ENCODE measurements around the gene DNAH2.

The DNAH2 gene

GRCh38 chr17:7818746-7819645, 101.5 kb downstream of the DNAH2 start:
- no peak for DNase-seq (ENCODE audit: low spot score)

DNA sequence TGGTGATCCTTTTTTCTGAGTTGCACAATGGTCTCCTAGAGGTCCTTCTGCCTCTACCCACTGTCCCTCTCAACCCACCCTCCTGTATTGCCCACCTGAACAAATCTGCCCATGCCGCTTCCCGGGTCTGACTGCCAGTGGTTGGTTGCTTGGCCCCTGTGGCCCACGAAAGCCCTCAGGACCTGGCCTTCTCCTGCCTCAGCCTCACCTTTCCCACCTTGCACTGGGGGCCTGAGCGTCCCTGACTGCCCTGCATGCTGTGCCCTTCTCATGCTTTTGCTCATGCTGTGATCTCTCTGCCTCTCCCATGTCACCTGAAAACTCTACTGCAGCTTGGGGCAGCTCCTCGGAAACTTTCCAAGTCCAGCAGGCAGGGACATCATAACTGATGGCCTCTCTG, 102.7 kb downstream of the DNAH2 start:
- DNase-seq (ENCODE audit: low spot score): no peak

DNA sequence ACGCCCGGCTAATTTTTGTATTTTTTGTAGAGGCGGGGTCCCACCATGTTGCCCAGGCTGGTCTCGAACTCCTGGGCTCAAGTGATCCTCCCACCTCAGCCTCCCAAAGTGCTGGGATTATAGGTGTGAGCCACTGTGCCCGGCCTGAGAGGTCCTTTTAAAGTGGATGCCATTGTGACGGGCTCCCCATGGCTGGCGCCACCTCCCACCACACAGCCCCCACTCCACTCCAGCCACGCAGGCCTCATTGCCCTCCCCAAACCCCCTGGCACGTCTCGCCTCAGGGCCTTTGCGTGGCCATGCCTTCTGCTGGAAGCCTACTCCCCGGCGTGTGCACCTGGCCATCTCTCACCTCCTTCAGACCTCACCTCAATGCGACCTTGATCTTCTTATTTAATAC, 104.6 kb downstream of the DNAH2 start:
- DNase-seq (ENCODE audit: low spot score): no peak

DNA sequence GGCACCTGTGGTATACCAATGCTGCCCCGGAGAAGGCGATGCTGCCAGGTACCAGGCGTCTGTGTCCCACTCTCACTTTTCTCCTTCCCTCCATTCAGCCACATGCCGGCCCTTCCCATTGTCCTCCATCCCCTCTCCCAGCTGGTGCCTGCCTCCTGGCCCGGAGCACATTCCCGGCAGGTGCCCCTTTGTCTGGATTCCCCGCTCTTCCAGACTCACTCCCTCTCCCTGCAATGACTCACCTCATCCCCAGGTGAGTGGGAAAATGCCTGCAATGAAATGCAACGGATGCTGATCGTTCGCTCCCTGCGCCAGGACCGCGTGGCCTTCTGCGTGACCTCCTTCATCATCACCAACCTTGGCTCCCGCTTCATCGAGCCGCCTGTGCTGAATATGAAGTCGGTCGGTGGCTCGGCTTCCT, 106.0 kb downstream of the DNAH2 start:
- no peak for DNase-seq (ENCODE audit: low spot score)

- peak; percentile 21 for DNase-seq (ENCODE audit: low spot score)
These were observed 106.7 kb downstream of the DNAH2 start for GRCh38 chr17:7824021-7824924.

DNA sequence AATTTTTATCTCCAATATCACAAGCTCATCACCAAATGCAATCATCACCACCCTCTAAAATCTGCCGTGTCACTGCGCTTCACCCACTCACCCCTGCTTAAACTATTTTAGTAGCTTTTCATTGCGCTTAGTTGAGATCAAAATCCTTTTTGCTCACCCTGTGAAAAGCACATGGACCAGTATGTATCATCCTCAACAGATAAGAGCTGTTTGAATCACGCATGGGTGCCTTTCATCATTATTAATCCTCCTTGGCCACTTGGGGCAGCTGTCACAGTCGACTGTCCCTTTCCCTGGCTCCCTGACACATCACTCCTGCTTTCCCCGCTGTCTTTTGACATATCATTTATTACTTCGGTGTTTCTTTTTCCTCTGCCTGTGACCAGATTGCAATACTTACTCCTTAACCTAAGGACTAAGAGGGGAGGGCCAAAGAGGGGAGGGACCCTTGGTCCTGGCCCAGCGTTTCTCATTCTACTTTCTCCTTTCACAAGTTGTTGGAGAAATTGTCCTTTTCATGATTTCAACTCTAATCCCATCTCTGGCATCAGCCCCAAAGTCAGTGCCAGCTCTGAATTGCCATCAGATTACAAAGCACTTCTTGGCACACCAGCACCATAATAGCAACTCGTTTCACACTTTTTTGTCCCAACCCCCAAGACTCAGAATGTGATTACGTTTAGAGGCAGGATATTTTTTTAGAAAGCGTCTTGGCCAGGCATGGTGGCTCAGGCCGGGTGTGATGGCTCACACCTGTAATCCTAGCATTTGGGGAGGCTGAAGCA, 107.9 kb downstream of the DNAH2 start:
- DNase-seq (ENCODE audit: low spot score): peak; percentile 37

- no peak for DNase-seq (ENCODE audit: low spot score)
These were observed 113.1 kb downstream of the DNAH2 start for GRCh38 chr17:7830616-7831015.

DNA sequence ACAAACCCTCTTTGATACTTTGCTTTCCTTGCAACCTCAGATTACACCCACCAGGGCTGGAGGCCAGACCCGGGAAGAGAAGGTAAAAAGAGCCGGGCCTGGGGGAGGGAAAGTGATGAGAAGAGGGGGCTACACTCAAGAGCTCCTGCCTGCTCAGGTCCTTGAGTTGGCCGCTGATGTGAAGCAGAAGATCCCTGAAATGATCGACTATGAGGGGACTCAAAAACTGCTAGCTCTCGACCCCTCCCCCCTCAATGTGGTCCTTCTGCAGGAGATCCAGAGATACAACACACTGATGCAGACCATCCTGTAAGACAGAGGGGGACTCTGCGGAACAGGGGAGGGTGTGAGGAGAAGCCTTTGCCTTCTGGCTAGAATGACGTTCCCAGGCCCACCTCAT, 113.7 kb downstream of the DNAH2 start:
- DNase-seq (ENCODE audit: low spot score): no peak

DNA sequence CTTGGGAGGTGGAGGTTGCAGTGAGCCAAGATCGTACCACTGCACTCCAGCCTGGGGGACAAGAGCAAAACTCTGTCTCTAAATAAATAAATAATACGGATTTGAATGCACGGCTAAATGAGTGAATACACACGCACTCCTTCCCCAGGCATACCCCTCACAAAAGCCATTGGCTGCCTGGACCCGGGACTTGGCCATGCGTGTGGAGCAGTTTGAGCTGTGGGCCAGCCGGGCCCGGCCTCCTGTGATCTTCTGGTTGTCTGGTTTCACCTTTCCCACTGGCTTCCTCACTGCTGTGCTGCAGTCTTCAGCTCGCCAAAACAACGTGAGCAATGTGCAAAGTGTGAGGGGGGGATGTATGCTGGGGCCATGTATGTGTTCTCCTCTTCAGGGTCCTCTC, 114.9 kb downstream of the DNAH2 start:
- DNase-seq (ENCODE audit: low spot score): no peak

GRCh38 chr17:7833011-7833794, 115.7 kb downstream of the DNAH2 start:
- DNase-seq (ENCODE audit: low spot score): no peak

DNA sequence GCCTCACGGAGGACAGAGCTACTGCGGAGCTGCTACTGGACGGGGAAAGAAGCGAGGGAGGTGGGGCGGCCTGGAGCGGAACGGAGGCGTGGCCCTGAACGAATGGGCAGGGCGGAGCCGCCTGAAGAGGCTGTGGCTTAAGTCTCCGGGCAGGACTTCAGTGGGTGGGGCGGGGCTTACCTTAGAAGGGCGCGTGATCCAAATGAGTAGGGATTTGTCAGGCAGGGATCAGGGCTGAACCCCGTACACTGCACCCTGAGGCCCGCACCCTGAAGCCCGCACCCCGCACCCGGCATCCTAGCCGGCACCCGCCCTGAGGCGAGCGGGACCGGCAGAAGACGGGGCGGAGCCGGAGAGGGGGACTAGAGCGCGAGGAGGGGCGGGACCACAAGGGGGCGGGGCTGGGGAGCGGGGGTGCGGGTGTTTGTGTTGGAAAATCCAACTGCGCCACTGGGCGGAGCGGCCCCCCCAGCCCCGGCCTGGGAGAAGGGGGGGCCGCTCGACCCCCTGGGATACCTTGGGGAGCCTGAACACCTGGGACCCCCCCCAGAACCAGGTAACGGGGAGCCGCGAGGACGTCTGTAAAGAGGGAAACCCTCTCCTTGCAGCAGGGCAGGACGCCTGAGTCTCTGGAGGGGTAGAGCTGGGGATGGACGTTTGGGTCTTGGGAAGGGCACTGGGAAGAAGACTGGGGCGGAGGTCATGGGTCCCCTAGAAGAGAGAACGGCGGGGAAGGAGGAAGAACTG, 116.4 kb downstream of the DNAH2 start, which contains the start of gene KDM6B:
KDM6B (plus strand) TSS at position 423 of the 747 bp plus-strand sequence. CDS start 11,338 bp downstream, outside the sequence.
- peak; percentile 94 for DNase-seq (ENCODE audit: low spot score)

- peak; percentile 74 for DNase-seq (ENCODE audit: low spot score)
These were observed 117.0 kb downstream of the DNAH2 start for GRCh38 chr17:7834542-7834956.

- DNase-seq (ENCODE audit: low spot score): peak; percentile 95
These were observed 117.6 kb downstream of the DNAH2 start for GRCh38 chr17:7834957-7835813.

- no peak for DNase-seq (ENCODE audit: low spot score)
These were observed 118.5 kb downstream of the DNAH2 start for GRCh38 chr17:7835814-7836595.

- DNase-seq (ENCODE audit: low spot score): peak; percentile 94
These were observed 119.3 kb downstream of the DNAH2 start for GRCh38 chr17:7836596-7837407.

DNA sequence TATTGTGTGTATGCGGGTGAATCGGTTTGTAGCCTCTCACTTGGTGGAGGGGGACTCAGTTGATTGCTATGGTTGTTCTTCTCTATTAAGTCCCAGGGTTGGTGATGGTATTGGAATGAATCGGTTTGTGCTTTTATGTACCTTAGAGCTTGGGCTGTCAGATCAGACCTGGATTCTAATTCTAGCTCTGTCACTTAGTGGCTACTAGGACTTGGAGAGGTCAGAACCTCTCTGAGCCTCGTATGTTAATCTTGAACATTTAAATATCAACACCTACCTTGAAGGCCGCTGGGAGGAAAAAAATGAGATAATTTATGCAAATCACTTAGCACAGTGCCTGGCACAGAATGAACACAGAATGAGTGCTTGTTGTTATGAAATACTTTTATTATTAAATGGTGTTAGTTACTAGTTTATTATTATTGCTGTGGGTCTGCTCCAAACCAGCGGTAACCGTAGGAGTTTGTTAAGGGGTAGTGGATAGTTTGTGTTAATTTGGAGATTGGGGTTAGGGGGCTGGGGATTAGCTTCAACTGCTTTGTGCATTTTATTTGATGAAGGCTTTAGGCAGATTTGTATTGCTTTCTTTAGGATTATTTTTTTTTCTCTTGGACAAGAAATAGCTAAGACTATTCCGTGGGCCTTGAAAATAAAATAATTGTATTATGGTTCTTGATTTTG, 120.0 kb downstream of the DNAH2 start:
- DNase-seq (ENCODE audit: low spot score): peak; percentile 72

All from hematopoietic multipotent progenitor cell treated with erythropoietin and hydrocortisone succinate and interleukin-3 and kit ligand, for 17 days (in vitro differentiated cells).